A673 (cell line): ENCODE results near the gene ZNF668.

Experiments
- CTCF ChIP-seq: fragments of 300-800, 200-600 bp; sonication (generic); conservative IDR thresholded peaks from 2 replicates; pipeline ENCODE4 v1.5.1; 2017; ENCODE audit warnings: low read depth, mild to moderate bottlenecking, antibody characterized with exemption, low read length, moderate library complexity, mixed read lengths
- EZH2 ChIP-seq: fragments of 200-600 bp; sonication (generic); IDR thresholded peaks from 2 replicates; pipeline ENCODE4 v1.6.1; 2017; ENCODE audit warnings: borderline replicate concordance, low read depth, mild to moderate bottlenecking, mixed read lengths, antibody characterized with exemption, low read length; ENCODE audit not compliant: poor library complexity, severe bottlenecking

GRCh38 chr16:31076319-31076718 is 2.3 kb upstream of the ZNF668 start:
- TF ChIP-seq CTCF (no peak), EZH2 (no peak)
